ENCODE data around the gene METRNL.
A peak's percentile ranks its signal among the peaks of the same experiment; 100 is the strongest.

Gene METRNL

GRCh38 chr17:83084621-83085056 lies 5.2 kb downstream of the METRNL start:
- H3K79me2 ChIP-seq: peaks cover 65% of the 10 kb centered on the region
- H3K4me1 ChIP-seq: peaks cover 68% of the 10 kb centered on the region
- H3K4me2 ChIP-seq (ENCODE audit: low read length): peak overlapping the region; percentile 88
- H3K36me3 ChIP-seq (ENCODE audit: control insufficient read depth, insufficient read depth, low read length): no peaks in the 10 kb centered on the region
- H3K9ac ChIP-seq: no peak overlapping the region
- no peaks in the 10 kb centered on the region for H3K27me3 ChIP-seq (ENCODE audit: control insufficient read depth, insufficient read depth, low read length)
- H2AFZ ChIP-seq: no peak overlapping the region
- no peak overlapping the region for H3K4me3 ChIP-seq (ENCODE audit: low read depth, low read length)
- no peak for TF ChIP-seq CTCF (IDR thresholded peaks at IDR 0.05)
- peak overlapping the region; percentile 97 for H3K27ac ChIP-seq
- no peaks in the 10 kb centered on the region for H3K9me3 ChIP-seq (ENCODE audit: control insufficient read depth, low read length)

GRCh38 chr17:83085103-83085502 lies 5.7 kb downstream of the METRNL start:
- Histone ChIP-seq H3K27ac (no peak overlapping the region), H3K4me1 (peaks cover 70% of the 10 kb centered on the region), H3K79me2 (peaks cover 68% of the 10 kb centered on the region), H3K4me3 (ENCODE audit: low read depth, low read length) (no peak overlapping the region), H3K9me3 (ENCODE audit: control insufficient read depth, low read length) (no peaks in the 10 kb centered on the region), H2AFZ (no peak overlapping the region), H3K36me3 (ENCODE audit: control insufficient read depth, insufficient read depth, low read length) (no peaks in the 10 kb centered on the region), H3K9ac (no peak overlapping the region), H3K4me2 (ENCODE audit: low read length) (peak overlapping the region; percentile 88), H3K27me3 (ENCODE audit: control insufficient read depth, insufficient read depth, low read length) (no peaks in the 10 kb centered on the region)
- no peak for TF ChIP-seq CTCF (IDR thresholded peaks at IDR 0.05)

GRCh38 chr17:83085526-83086198 lies 6.3 kb downstream of the METRNL start:
- peaks cover 73% of the 10 kb centered on the region for H3K4me1 ChIP-seq

GRCh38 chr17:83086199-83086880 lies 6.9 kb downstream of the METRNL start:
- H3K27me3 ChIP-seq (ENCODE audit: control insufficient read depth, insufficient read depth, low read length): no peaks in the 10 kb centered on the region
- H3K4me1 ChIP-seq: peaks cover 80% of the 10 kb centered on the region
- no peak overlapping the region for H3K9ac ChIP-seq
- peak overlapping the region; percentile 0 for H3K4me3 ChIP-seq (ENCODE audit: low read depth, low read length)
- peak overlapping the region; percentile 57 for H3K4me2 ChIP-seq (ENCODE audit: low read length)
- H3K79me2 ChIP-seq: peaks cover 78% of the 10 kb centered on the region
- peak overlapping the region; percentile 69 for H3K27ac ChIP-seq
- no peak for TF ChIP-seq CTCF (IDR thresholded peaks at IDR 0.05)
- H3K36me3 ChIP-seq (ENCODE audit: control insufficient read depth, insufficient read depth, low read length): no peaks in the 10 kb centered on the region
- no peaks in the 10 kb centered on the region for H3K9me3 ChIP-seq (ENCODE audit: control insufficient read depth, low read length)
- H2AFZ ChIP-seq: no peak overlapping the region

More at GRCh38 chr17:83085526-83086198, 6.3 kb downstream of the METRNL start:
- no peak overlapping the region for H2AFZ ChIP-seq
- TF ChIP-seq CTCF (IDR thresholded peaks at IDR 0.05): no peak
- H3K79me2 ChIP-seq: peaks cover 71% of the 10 kb centered on the region
- H3K27ac ChIP-seq: peak overlapping the region; percentile 69
- no peaks in the 10 kb centered on the region for H3K27me3 ChIP-seq (ENCODE audit: control insufficient read depth, insufficient read depth, low read length)
- no peak overlapping the region for H3K9ac ChIP-seq
- no peaks in the 10 kb centered on the region for H3K9me3 ChIP-seq (ENCODE audit: control insufficient read depth, low read length)
- peak overlapping the region; percentile 0 for H3K4me3 ChIP-seq (ENCODE audit: low read depth, low read length)
- peak overlapping the region; percentile 57 for H3K4me2 ChIP-seq (ENCODE audit: low read length)
- no peaks in the 10 kb centered on the region for H3K36me3 ChIP-seq (ENCODE audit: control insufficient read depth, insufficient read depth, low read length)
